HFFc6 (cell line): ENCODE data around the gene SLC25A18. TPM values are rescaled to one million over a fixed set of nuclear protein-coding genes. Genes with fewer than 3 reads are reported as not detected.
A peak's percentile ranks its signal among the peaks of the same experiment; 100 is the strongest.
"Not testable (repeated sequence)": the region's sequence is repeated elsewhere in the genome, so short reads cannot be mapped to it uniquely, and the experiment has no call there.

Experiments
- DNase-seq: peaks from one replicate; pipeline ENCODE4 v3.0.0-alpha.2; 2018
- H3K27ac Mint-ChIP-seq: 2 replicates; pipeline ENCODE4 v1.8.0; 2020; ENCODE audit warnings: mild to moderate bottlenecking, mixed read lengths
- H3K27me3 Mint-ChIP-seq: 2 replicates; pipeline ENCODE4 v1.8.0; 2021; ENCODE audit warnings: mild to moderate bottlenecking, moderate library complexity, mixed read lengths; ENCODE audit not compliant: insufficient read depth
- H3K36me3 Mint-ChIP-seq: 2 replicates; pipeline ENCODE4 v1.8.0; 2021; ENCODE audit warnings: low read depth, mixed read lengths
- H3K4me1 Mint-ChIP-seq: 2 replicates; pipeline ENCODE4 v1.8.0; 2020; ENCODE audit warnings: low read depth, mixed read lengths
- H3K4me3 Mint-ChIP-seq: 2 replicates; pipeline ENCODE4 v1.8.0; 2020; ENCODE audit warnings: mild to moderate bottlenecking, moderate library complexity, mixed read lengths
- H3K9me3 Mint-ChIP-seq: 2 replicates; pipeline ENCODE4 v1.8.0; 2020; ENCODE audit warnings: mild to moderate bottlenecking, mixed read lengths
- CTCF ChIP-seq: fragments of 200-600 bp; sonication (generic); IDR thresholded peaks from 2 replicates; pipeline ENCODE4 v1.5.0; 2021; ENCODE audit warnings: antibody characterized with exemption, mild to moderate bottlenecking
- total RNA-seq, 6 experiments: library from RNA; stranded (reverse); fragmentation: NEBNext Ultra II Directional; extraction: Animal tissue kit (Norgen Biotek cat#: 25700); gene quantifications; 2 replicates in 1 of 6; 3 replicates in 5 of 6; pipeline ENCODE4 v1.2.3, GENCODE V29; 2021

SLC25A18 gene
- total RNA-seq, 6 experiments from 2014 or later = not detected

GRCh38 chr22:17633217-17633997 is 70.1 kb downstream of the SLC25A18 start:
- Mint-ChIP-seq H3K9me3 (no peaks in the 10 kb centered on the region), H3K4me1 (peaks cover 41% of the 10 kb centered on the region), H3K27me3 (peaks cover 3% of the 10 kb centered on the region), H3K4me3 (peak overlapping the region; percentile 72), H3K36me3 (peaks cover 1% of the 10 kb centered on the region; the same call in 1 of the 2 replicates), H3K27ac (peak overlapping the region; percentile 95)
- no peak for TF ChIP-seq CTCF
- DNase-seq = peak; percentile 88

- H3K27me3 Mint-ChIP-seq = peaks cover 6% of the 10 kb centered on the region
- H3K27ac Mint-ChIP-seq = peak overlapping the region; percentile 95
- no peak for DNase-seq
Measured at GRCh38 chr22:17633998-17634323, 70.7 kb downstream of the SLC25A18 start.

GRCh38 chr22:17634696-17635095 is 71.4 kb downstream of the SLC25A18 start:
- Mint-ChIP-seq H3K27me3 (peaks cover 6% of the 10 kb centered on the region), H3K36me3 (peaks cover 5% of the 10 kb centered on the region; the same call in 1 of the 2 replicates), H3K4me1 (peaks cover 37% of the 10 kb centered on the region), H3K27ac (no peak overlapping the region), H3K4me3 (no peak overlapping the region), H3K9me3 (no peaks in the 10 kb centered on the region)
- TF ChIP-seq CTCF = no peak
- DNase-seq = no peak

More at GRCh38 chr22:17633998-17634323, 70.7 kb downstream of the SLC25A18 start:
- Mint-ChIP-seq H3K36me3 (no peaks in the 10 kb centered on the region), H3K4me3 (no peak overlapping the region), H3K4me1 (peaks cover 41% of the 10 kb centered on the region), H3K9me3 (no peaks in the 10 kb centered on the region)
- no peak for TF ChIP-seq CTCF

- Mint-ChIP-seq H3K36me3 (peaks cover 11% of the 10 kb centered on the region; the same call in 1 of the 2 replicates), H3K4me1 (peaks cover 34% of the 10 kb centered on the region)
- H3K9me3 Mint-ChIP-seq, H3K4me3 Mint-ChIP-seq, DNase-seq, H3K27ac Mint-ChIP-seq, H3K27me3 Mint-ChIP-seq: not testable (repeated sequence)
Measured at GRCh38 chr22:17636850-17637249, 73.6 kb downstream of the SLC25A18 start.

GRCh38 chr22:17637490-17638181 is 74.3 kb downstream of the SLC25A18 start:
- H3K4me1 Mint-ChIP-seq = peaks cover 28% of the 10 kb centered on the region
- DNase-seq = no peak
- peaks cover 6% of the 10 kb centered on the region for H3K27me3 Mint-ChIP-seq
- H3K4me3 Mint-ChIP-seq = peak overlapping the region; percentile 95
- TF ChIP-seq CTCF = no peak
- H3K27ac Mint-ChIP-seq = peak overlapping the region; percentile 99
- no peaks in the 10 kb centered on the region for H3K9me3 Mint-ChIP-seq
- peaks cover 17% of the 10 kb centered on the region for H3K36me3 Mint-ChIP-seq

GRCh38 chr22:17638182-17638431 is 74.8 kb downstream of the SLC25A18 start:
- peaks cover 27% of the 10 kb centered on the region for H3K4me1 Mint-ChIP-seq
- peaks cover 22% of the 10 kb centered on the region for H3K36me3 Mint-ChIP-seq
- no peak for DNase-seq
- peaks cover 5% of the 10 kb centered on the region; the same call in 1 of the 2 replicates for H3K27me3 Mint-ChIP-seq
- peak; percentile 42 for TF ChIP-seq CTCF
- peak overlapping the region; percentile 95 for H3K4me3 Mint-ChIP-seq
- peak overlapping the region; percentile 99 for H3K27ac Mint-ChIP-seq
- H3K9me3 Mint-ChIP-seq = no peaks in the 10 kb centered on the region
